Left lung (tissue), 10 donors: ENCODE measurements around the gene PODN. TPM values are rescaled to one million over a fixed set of nuclear protein-coding genes. Genes with fewer than 3 reads are reported as not detected.

ENCODE experiments used
- ATAC-seq: fragments of 200-7000 bp; cut with Tn5 transposase; one replicate; pipeline ENCODE4 v1.9.1; 2020; ENCODE audit warnings: moderate library complexity
- DNase-seq, 4 donors: peaks; one replicate each; pipeline ENCODE4 v3.0.0-alpha.2; 2013 to 2020
- H3K27ac ChIP-seq, 2 donors: fragments of 200-600 bp; sonication (generic) in 1 of 2; one replicate each; pipeline versions ENCODE4 v1.5.0 to v1.8.0; 2020 to 2021
- H3K27me3 ChIP-seq, 2 donors: fragments of 200-600 bp; sonication (generic) in 1 of 2; one replicate each; pipeline versions ENCODE4 v1.5.0 to v1.8.0; 2020 to 2021
- H3K36me3 ChIP-seq, 2 donors: fragments of 200-600 bp; sonication (generic) in 1 of 2; one replicate each; pipeline versions ENCODE4 v1.5.0 to v1.8.0; 2020 to 2021
- H3K4me1 ChIP-seq, 2 donors: fragments of 200-600 bp; one replicate each; pipeline ENCODE4 v1.8.0; 2021
- H3K4me3 ChIP-seq, 2 donors: fragments of 200-600 bp; sonication (generic) in 1 of 2; one replicate each; pipeline versions ENCODE4 v1.5.0 to v1.8.0; 2020 to 2021; ENCODE audit warnings: mild to moderate bottlenecking in 1 of 2
- H3K9me3 ChIP-seq, 2 donors: fragments of 200-600 bp; sonication (generic) in 1 of 2; one replicate each; pipeline versions ENCODE4 v1.5.0 to v1.8.0; 2020 to 2021
- intact Hi-C, 2 donors: fragments of 100-400 bp; cut with DNase I; formaldehyde crosslinking; loops; one replicate each; pipeline versions ENCODE4 v1.11.2 to v1.14.2; 2022
- polyA plus RNA-seq, 6 donors: library from polyadenylated mRNA; unstranded; fragments of 120-200 nt; gene quantifications; one replicate each; pipeline ENCODE4 v1.2.1, GENCODE V29; 2013; ENCODE audit not compliant: insufficient read length in 6 of 6
- total RNA-seq, 2 donors: library from RNA; stranded (reverse); fragmentation: NEBNext Ultra II Directional; extraction: Animal tissue kit (Norgen Biotek cat#: 25700); gene quantifications; one replicate each; pipeline ENCODE4 v1.2.1, GENCODE V29; 2021
- TF ChIP-seq, protein P1 (sequence below), 2 donors: fragments of 200-600 bp; sonication (generic) in 1 of 2; IDR thresholded peaks; one replicate each; pipeline versions ENCODE4 v1.5.0 to v1.8.0; 2021; ENCODE audit warnings: antibody characterized with exemption in 2 of 2
- donor health status: DM: no; HTN: yes; CAD: no.
- donor health status: DM: no; HTN: no; CAD: no.

PODN gene
- total and polyA plus RNA-seq, 8 donors = 10.5 to 48.8 (median 12.1) TPM

DNA sequence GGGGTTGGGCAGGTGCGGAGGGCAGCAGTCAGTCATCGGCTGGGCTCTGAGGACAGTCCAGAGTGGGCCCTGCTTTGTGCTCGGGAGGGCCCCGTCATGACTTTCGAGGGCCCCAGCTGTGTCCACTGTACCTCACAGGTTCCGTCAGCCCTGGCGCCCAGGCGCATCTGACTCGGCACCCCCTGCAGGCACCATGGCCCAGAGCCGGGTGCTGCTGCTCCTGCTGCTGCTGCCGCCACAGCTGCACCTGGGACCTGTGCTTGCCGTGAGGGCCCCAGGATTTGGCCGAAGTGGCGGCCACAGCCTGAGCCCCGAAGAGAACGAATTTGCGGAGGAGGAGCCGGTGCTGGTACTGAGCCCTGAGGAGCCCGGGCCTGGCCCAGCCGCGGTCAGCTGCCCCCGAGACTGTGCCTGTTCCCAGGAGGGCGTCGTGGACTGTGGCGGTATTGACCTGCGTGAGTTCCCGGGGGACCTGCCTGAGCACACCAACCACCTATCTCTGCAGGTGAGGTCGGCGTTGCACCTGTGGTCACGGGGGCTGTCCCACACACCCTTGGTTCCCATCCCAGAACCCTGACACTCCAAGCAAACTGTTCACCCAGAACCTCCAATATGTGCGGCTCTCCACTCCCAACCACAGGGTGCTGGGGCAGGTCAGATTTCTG lies 7.8 kb downstream of the PODN start:
- Histone ChIP-seq H3K36me3 (no peaks in the 10 kb centered on the region), H3K27me3 (no peaks in the 10 kb centered on the region), H3K9me3 (no peaks in the 10 kb centered on the region), H3K4me3 (no peak overlapping the region), H3K4me1 (no peaks in the 10 kb centered on the region), H3K27ac (no peak overlapping the region)
- ATAC-seq = no peak
- TF ChIP-seq, protein P1, sequence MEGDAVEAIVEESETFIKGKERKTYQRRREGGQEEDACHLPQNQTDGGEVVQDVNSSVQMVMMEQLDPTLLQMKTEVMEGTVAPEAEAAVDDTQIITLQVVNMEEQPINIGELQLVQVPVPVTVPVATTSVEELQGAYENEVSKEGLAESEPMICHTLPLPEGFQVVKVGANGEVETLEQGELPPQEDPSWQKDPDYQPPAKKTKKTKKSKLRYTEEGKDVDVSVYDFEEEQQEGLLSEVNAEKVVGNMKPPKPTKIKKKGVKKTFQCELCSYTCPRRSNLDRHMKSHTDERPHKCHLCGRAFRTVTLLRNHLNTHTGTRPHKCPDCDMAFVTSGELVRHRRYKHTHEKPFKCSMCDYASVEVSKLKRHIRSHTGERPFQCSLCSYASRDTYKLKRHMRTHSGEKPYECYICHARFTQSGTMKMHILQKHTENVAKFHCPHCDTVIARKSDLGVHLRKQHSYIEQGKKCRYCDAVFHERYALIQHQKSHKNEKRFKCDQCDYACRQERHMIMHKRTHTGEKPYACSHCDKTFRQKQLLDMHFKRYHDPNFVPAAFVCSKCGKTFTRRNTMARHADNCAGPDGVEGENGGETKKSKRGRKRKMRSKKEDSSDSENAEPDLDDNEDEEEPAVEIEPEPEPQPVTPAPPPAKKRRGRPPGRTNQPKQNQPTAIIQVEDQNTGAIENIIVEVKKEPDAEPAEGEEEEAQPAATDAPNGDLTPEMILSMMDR (IDR thresholded peaks at IDR 0.05) = no peak
- DNase-seq = peak in 2 of 4 donors; percentile 29 to 70
- intact Hi-C loops = no loop called here

DNA sequence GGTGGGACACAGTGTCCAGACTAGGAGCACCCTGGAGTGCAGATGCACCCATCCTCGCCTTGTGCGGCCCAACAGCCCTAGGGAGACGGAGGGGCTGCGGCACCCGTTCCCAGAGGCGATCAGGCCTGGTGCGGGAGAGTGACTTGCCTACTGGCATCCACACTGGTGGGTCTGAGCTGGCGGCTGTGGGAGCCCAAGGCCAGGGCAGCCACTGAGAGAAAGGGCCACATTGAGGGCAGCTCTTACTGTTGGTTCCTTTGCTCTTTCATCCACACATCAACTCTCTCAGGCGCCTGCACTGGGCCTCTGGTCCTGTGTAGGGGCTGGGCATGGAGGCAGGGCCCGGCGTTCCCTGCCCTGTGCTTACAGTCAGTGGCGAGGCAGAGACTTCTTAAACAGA lies 8.6 kb downstream of the PODN start:
- Histone ChIP-seq H3K9me3 (no peaks in the 10 kb centered on the region), H3K27me3 (no peaks in the 10 kb centered on the region), H3K4me1 (no peaks in the 10 kb centered on the region), H3K27ac (no peak overlapping the region), H3K4me3 (no peak overlapping the region), H3K36me3 (no peaks in the 10 kb centered on the region)
- intact Hi-C loops = no loop called here
- ATAC-seq (no peak), DNase-seq (peak in 2 of 4 donors; percentile 22 to 79)
- TF ChIP-seq, protein P1 (IDR thresholded peaks at IDR 0.05) = no peak

DNA sequence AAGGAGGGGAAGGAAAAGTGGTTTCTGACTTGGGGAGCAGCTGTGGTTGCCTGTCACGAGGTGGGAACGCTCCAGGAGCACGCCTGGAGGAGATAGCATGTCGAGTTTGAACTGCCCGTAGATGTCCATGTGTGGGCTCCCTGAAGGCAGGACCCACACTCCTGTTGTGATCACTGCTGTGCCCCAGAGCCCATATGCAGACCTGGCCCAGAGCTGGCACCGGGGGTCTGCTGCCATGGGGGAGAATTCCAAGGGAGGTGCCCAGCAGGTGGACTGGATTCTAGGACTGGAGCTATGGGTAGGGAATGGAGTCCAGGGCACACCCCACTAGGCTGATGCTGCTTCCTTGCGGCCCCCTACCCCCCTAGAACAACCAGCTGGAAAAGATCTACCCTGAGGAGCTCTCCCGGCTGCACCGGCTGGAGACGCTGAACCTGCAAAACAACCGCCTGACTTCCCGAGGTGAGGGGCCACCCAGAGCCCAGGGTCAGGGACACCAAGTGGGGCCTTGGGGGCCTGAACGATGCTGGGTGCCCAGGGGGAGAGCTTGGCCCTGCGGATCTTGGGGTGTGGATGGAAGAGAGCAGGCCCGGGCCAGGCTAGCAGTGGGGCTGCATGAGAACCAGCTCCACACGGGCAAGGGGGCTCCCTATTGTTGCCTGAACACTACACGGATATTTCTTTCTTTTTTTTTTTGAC lies 9.3 kb downstream of the PODN start:
- DNase-seq (peak in 2 of 4 donors; percentile 17 to 53), ATAC-seq (no peak)
- H3K36me3 ChIP-seq = no peaks in the 10 kb centered on the region
- H3K4me3 ChIP-seq = no peak overlapping the region
- intact Hi-C loops = no loop called here
- TF ChIP-seq, protein P1 (IDR thresholded peaks at IDR 0.05) = no peak
- no peaks in the 10 kb centered on the region for H3K9me3 ChIP-seq
- no peaks in the 10 kb centered on the region for H3K4me1 ChIP-seq
- H3K27ac ChIP-seq = no peak overlapping the region
- no peaks in the 10 kb centered on the region for H3K27me3 ChIP-seq

DNA sequence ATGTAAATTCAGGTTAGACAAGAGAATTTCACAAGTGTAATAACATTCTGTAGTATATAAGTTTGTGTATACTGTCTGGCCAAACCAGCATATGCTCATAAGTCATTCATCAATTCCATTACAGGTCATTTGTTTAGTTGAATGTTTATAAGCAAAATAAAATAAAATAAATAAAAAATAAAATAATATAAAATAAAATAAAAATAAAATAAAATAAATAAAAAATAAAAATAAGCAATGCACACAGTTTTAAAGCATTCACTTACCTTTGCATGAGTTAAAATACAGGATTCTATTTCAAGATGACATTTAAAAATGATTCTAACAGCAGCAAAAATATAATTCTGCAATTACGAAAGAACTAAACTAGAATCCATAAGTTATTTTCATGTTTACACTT lies 9.9 kb downstream of the PODN start:
- Histone ChIP-seq H3K9me3 (no peaks in the 10 kb centered on the region), H3K4me1 (no peaks in the 10 kb centered on the region), H3K36me3 (no peaks in the 10 kb centered on the region), H3K27ac (no peak overlapping the region), H3K27me3 (no peaks in the 10 kb centered on the region), H3K4me3 (no peak overlapping the region)
- TF ChIP-seq, protein P1 (IDR thresholded peaks at IDR 0.05) = no peak
- DNase-seq (no peak), ATAC-seq (no peak)
- intact Hi-C loops = no loop called here

DNA sequence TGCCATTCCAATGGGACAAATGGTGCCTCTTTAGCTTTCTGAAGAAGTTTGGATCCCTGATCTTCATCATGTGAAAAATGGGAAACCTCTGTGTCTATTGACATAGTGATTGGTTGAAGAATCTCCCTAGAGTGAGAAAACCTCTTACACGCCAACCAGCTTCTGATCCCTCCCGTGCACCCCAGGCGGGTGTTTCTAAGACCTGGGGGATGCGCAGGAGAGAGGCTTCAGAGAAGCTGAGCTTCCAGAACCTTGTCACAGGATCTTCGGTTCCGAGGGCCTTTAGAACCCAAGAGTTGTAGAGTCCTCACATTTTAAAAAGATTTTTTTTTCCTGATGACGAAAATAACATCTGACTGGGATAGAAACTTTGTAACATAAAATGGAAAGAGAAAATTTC lies 11.3 kb downstream of the PODN start:
- Histone ChIP-seq H3K36me3 (no peaks in the 10 kb centered on the region), H3K4me1 (no peaks in the 10 kb centered on the region), H3K9me3 (no peaks in the 10 kb centered on the region), H3K27me3 (no peaks in the 10 kb centered on the region), H3K4me3 (no peak overlapping the region), H3K27ac (no peak overlapping the region)
- intact Hi-C loops = no loop called here
- ATAC-seq (no peak), DNase-seq (no peak)
- TF ChIP-seq, protein P1 (IDR thresholded peaks at IDR 0.05) = no peak
